ENCODE measurements around the gene BCL2L11. TPM values are rescaled to one million over a fixed set of nuclear protein-coding genes. Genes with fewer than 3 reads are reported as not detected.

The BCL2L11 gene
- total RNA-seq, 2 experiments from 2014 or later, result 38.7 to 42.5 TPM

GRCh38 chr2:111182740-111183139, 62.0 kb downstream of the BCL2L11 start:
- POLR2A ChIA-PET, result no interaction called here

GRCh38 chr2:111184725-111185310, 64.1 kb downstream of the BCL2L11 start:
- ChIA-PET POLR2A (interaction anchor here (0.5 kb wide), 1 partner anchor 9 kb away, joined by 5 read pairs; no protein-coding TSS in a partner anchor), CTCF (interaction anchor here (1.2 kb wide), 1 partner anchor 13 kb away, joined by 3 read pairs; no protein-coding TSS in a partner anchor)

More at GRCh38 chr2:111182740-111183139, 62.0 kb downstream of the BCL2L11 start:
- CTCF ChIA-PET, result no interaction called here

- ChIA-PET CTCF (no interaction called here), POLR2A (no interaction called here)
These were observed 64.8 kb downstream of the BCL2L11 start for GRCh38 chr2:111185361-111186022.

DNA sequence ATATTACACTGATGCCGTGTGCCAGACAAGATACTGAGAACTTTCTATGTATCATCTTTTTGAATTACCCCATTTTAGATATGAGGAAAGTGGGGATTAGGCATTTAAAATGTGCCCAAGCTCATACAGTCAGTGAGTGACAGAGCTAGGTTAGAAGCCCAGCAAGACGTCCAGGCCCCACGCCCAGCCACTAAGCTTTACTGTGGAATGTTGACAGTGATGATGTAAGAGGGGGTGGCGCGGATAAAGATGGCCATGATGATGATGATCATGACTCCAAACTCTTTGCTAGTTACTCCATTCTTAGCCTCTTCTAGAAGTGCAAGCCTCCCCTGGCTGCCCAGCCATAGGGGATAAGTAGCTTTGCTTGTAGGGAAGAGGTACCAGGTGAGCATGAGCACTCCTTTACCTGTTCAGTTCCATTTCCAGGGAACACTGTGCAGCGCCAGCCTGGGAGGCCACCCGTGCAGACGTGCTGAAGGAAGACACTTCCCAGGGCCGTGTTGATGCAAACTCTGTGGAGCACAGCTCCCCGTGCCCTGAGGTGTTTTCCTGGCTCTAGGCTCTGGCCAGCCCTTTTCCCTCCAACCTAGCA, 65.5 kb downstream of the BCL2L11 start:
- ChIA-PET POLR2A (no interaction called here), CTCF (no interaction called here)

GRCh38 chr2:111186933-111187332, 66.2 kb downstream of the BCL2L11 start:
- ChIA-PET CTCF (no interaction called here), POLR2A (interaction anchor here (0.5 kb wide), 1 partner anchor 49 kb away, joined by 8 read pairs; no protein-coding TSS in a partner anchor)

GRCh38 chr2:111188681-111189080, 68.0 kb downstream of the BCL2L11 start:
- ChIA-PET POLR2A (no interaction called here), CTCF (interaction anchor here (0.9 kb wide), 1 partner anchor 71 kb away, joined by 3 read pairs; no protein-coding TSS in a partner anchor)

GRCh38 chr2:111189106-111189505, 68.4 kb downstream of the BCL2L11 start:
- CTCF ChIA-PET, result interaction anchor here (0.6 to 0.9 kb wide), 2 partner anchors 72 to 511 kb away, joined by 3 read pairs; no protein-coding TSS in a partner anchor
- POLR2A ChIA-PET, result no interaction called here

GRCh38 chr2:111190816-111191540, 70.3 kb downstream of the BCL2L11 start:
- POLR2A ChIA-PET, result no interaction called here

DNA sequence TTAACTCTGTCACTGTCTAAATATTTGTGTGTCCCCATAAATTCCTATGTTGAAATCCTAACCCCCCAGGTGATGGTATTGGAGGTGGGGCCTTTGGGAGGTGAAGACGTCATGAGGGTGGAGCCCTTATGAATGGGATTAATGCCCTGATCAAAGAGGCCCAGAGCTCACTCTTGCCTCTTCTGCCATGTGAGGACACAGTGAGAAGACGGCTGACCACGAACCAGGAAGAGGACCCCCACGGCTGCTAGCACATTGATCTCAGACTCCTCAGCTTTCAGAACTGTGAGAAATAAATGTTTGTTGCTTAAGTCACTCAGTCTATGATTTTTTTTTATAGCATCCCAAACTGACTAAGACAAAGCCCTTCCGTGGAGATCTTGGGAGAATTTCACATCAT, 71.2 kb downstream of the BCL2L11 start:
- CTCF ChIA-PET, result no interaction called here

More at GRCh38 chr2:111190816-111191540, 70.3 kb downstream of the BCL2L11 start:
- CTCF ChIA-PET, result no interaction called here

DNA sequence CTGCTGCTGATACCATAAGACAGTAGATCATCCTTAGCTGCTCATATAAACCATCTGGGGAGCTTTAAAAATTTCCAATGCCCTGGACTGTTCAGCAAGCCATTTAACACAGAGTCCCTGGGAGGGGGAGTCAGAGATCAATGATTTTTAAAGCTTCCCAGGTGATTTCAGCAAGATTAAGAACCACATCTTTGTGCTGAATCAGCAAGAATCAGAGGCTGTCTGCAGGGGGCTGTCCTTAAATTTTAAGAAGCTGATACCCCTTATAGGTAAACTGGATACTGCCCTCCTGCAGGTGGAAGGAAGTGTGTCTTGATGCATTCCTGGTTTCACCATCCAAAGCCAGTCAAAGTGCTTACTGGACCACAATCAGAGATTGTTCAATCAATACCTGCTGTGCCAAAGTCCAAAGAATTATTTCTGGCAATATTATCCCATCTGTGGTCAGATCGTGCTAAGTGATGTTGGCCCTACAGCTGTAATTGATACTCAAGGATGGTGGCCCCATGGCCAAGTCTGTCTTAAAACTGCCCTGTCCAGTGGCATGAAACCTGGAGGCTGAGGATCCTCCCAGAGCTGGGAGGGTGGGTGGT, 72.2 kb downstream of the BCL2L11 start:
- ChIA-PET POLR2A (no interaction called here), CTCF (interaction anchor here (0.9 kb wide), 1 partner anchor 25 kb away, joined by 3 read pairs; no protein-coding TSS in a partner anchor)

More for the DNA sequence above, 71.2 kb downstream of the BCL2L11 start:
- POLR2A ChIA-PET, result no interaction called here

- CTCF ChIA-PET, result no interaction called here
These were observed 74.3 kb downstream of the BCL2L11 start for GRCh38 chr2:111194835-111195621.

GRCh38 chr2:111196435-111196834, 75.7 kb downstream of the BCL2L11 start:
- ChIA-PET CTCF (interaction anchor here (1.4 kb wide), 1 partner anchor 9 kb away, joined by 3 read pairs; no protein-coding TSS in a partner anchor), POLR2A (no interaction called here)

More at GRCh38 chr2:111194835-111195621, 74.3 kb downstream of the BCL2L11 start:
- POLR2A ChIA-PET, result no interaction called here

DNA sequence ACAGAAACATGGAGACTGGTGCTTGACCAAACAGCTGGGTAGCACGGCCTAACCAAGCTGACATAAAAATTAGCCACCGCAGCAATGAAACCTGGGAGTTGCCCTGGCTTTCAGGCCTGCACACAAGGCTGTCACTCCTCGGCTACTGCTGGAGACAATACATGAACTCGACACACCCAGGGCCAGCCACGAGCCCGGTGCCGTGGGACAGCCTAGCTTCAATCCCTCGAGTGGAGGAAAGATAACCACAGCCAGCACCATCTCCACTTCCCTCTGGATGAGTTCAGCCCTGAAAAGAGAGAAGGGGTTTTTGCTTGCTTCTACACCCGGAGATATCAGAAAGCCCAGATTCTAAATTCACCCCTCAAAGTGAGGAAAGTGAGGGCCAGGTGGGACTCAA, 78.0 kb downstream of the BCL2L11 start:
- ChIA-PET POLR2A (no interaction called here), CTCF (no interaction called here)

DNA sequence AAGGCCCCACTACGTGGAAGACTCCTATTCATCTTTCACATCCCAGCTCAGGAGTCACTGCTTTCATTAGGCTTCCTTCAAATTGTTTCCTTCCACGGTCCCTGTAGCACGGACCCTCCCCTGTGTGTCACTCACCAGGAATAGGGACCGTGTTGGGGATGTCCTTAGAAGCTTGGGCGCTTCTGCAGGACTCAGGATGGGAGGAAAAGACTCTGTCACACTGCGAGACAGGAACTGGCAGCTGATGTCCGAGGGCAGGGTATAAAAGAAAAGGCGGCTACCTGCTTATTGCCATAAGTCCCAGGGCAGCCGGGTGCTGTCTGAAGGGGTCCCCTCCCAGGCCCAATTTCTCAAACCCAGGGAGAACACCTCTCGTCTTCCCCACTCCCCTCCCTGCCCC, 79.1 kb downstream of the BCL2L11 start:
- ChIA-PET POLR2A (no interaction called here), CTCF (no interaction called here)

DNA sequence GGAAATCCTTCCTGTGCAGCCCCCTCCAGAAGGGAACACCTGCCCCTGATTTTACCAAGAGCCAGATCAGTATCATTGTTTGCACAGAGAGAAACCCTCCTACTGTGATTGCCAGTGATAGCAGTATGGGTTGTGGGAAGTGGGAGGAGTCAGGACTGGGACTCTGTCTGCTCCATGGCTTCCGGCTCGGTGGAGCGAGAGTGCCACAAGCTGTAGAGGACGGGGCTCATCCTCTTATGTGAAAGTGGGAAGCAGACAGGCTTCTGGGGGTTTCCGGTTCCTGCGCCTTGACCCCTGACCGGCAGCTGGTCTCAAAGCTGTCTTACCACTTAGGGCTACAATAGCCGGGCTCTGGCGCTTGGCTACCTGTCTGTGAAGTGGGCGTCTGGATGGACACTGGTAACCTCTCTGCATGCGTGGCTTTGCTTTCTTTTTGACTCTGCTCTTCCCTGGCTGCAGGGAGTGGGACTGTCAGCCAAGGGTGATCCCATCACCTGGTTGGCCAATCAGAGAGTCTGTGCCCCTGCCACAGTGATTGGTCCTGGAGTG, 79.7 kb downstream of the BCL2L11 start:
- POLR2A ChIA-PET, result no interaction called here
- CTCF ChIA-PET, result no interaction called here

DNA sequence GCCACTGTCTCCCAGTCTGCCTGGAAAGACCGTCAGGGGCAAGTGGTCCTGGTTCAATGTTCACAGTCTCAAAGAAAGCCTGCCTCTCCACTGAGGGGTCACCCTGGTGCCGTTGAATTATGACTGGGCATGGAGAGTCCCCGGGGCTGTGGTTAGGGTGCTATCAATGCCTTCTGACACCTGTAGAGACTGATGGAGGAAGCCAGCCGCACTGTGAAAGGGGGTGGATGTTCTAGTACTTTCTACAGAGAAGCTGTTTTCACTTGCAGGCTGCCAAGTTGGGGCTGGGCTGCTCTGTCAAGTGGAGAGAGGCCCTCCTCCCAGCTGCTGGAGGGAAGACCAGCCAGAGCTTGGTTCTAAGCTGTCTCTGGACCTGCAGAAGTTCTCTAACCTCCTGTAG, 80.5 kb downstream of the BCL2L11 start:
- ChIA-PET CTCF (no interaction called here), POLR2A (no interaction called here)

DNA sequence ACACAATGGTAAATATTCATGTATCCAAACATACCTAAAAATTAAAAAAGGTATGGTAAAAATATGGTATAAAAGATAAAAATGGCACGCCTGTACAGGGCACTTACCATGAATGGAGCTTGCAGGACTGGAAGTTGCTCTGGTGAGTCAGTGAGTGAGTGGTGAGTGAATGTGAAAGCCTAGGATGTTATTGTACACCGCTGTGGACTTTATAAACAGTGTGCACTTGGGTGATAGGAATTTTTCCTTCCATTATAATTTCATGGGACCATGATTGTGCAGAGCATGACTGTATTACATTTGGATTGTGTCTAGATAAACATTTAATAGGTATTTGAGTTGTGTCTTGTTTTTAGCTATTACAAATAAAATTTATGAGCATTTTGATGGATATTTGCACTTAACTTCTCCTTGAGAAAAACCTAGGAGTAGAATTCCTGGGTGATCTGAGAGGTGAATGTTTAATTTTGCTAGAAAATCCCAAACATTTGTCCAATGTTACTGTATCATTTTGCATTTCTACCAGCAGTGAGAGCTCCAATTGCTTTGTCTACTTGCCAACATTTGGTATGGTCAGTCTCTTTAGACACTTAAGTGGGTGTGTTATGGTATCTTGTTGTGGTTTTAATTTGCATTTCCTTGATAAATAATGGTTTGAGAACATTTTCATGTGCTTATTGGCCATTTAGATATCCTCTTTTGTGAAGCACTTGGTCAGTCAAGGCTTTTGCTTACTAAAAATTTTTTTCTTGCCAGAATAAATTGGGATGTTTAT, 81.7 kb downstream of the BCL2L11 start:
- CTCF ChIA-PET, result no interaction called here
- POLR2A ChIA-PET, result no interaction called here

GRCh38 chr2:111204706-111205105, 84.0 kb downstream of the BCL2L11 start:
- ChIA-PET CTCF (interaction anchor here (1.2 kb wide), 1 partner anchor 7 kb away, joined by 3 read pairs; no protein-coding TSS in a partner anchor), POLR2A (no interaction called here)

All from activated CD8-positive, alpha-beta memory T cell treated with anti-CD3 and anti-CD28 coated beads for 36 hours (primary cell).